Neural cell (in vitro differentiated cells): ENCODE measurements around the gene IFNL4.

Experiments
- CTCF ChIP-seq: fragments of 450-650 bp; IDR thresholded peaks from 2 replicates; pipeline ENCODE4 v1.5.1; 2014; ENCODE audit warnings: antibody characterized with exemption, mild to moderate bottlenecking, moderate library complexity; ENCODE audit not compliant: poor library complexity, severe bottlenecking
- EP300 ChIP-seq: fragments of 450-650 bp; conservative IDR thresholded peaks from 2 replicates; pipeline ENCODE4 v1.6.1; 2014; ENCODE audit warnings: antibody characterized with exemption, mild to moderate bottlenecking, moderate library complexity; ENCODE audit not compliant: poor library complexity, severe bottlenecking
- EZH2 ChIP-seq: fragments of 200-600, 300-800 bp; shearing (Covaris generic), sonication (generic); IDR thresholded peaks from 2 replicates; pipeline ENCODE4 v1.6.1; 2014; ENCODE audit warnings: antibody characterized with exemption, low read length, borderline replicate concordance, mild to moderate bottlenecking; ENCODE audit not compliant: insufficient read depth, poor library complexity, severe bottlenecking
- POLR2AphosphoS5 ChIP-seq: IDR thresholded peaks from 2 replicates; pipeline ENCODE4 v1.6.1; 2012
- RAD21 ChIP-seq: fragments of 450-650 bp; conservative IDR thresholded peaks from 2 replicates; pipeline ENCODE4 v1.6.1; 2014; ENCODE audit warnings: antibody characterized with exemption, mild to moderate bottlenecking, moderate library complexity
- SMC3 ChIP-seq: fragments of 450-650 bp; conservative IDR thresholded peaks from 2 replicates; pipeline ENCODE4 v1.6.1; 2014; ENCODE audit warnings: antibody characterized with exemption, mild to moderate bottlenecking, moderate library complexity; ENCODE audit not compliant: poor library complexity
- TAF1 ChIP-seq: IDR thresholded peaks from 2 replicates; pipeline ENCODE4 v1.6.1; 2012; ENCODE audit warnings: low read depth

- TF ChIP-seq RAD21 (no peak), SMC3 (no peak), CTCF (no peak), POLR2AphosphoS5 (no peak), EZH2 (no peak), TAF1 (no peak), EP300 (no peak)
These were observed 43.2 kb downstream of the IFNL4 start for GRCh38 chr19:39205449-39205764.
